ENCODE results near the gene LGI4.
A peak's percentile ranks its signal among the peaks of the same experiment; 100 is the strongest.
"Not testable (repeated sequence)": the region's sequence is repeated elsewhere in the genome, so short reads cannot be mapped to it uniquely, and the experiment has no call there.

LGI4 gene

DNA sequence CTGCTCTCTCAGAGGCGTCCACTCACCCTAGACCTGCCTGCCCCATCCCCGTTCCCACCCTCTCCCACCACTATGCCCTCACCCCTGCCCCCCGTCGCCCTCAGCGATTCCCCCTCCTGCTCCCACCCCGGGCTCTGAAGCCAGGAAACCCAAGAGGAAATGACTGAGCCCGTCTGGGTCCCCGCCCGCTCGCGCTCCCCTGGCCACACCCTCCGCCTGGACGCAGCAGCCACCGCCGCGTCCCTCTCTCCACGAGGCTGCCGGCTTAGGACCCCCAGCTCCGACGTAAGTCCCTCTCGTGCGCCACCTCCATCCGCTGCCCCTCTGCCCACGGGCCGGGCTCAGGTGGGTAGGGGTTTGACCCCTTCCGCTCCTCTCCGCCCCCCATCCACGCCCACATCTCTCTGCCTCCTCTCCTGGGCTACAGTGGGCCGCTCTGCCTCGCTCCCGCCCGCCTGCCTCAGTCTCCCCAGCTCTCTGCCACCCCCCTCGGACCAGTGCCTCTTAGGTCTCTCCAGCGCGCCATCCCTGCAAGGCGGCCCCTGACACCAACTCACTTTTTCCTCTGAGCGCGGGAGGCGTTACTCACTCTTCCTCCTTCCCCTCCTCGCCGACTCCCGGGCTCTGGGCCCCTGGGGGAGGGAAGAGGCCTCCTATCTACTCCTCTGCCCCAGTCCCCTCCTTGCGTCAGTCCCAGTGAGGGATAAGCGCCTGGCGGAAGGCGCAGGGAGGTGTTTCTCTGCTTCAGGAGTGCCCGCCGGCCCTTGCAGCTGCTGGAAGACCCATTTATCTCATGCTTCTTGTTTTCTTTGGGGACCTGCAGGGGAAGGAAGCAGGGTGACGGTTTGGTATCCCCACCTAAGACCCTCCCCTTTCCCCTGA is 19.9 kb upstream of the LGI4 start, which contains the start of gene FXYD5:
FXYD5 (plus strand) TSS at position 211 of the 882 bp plus-strand sequence. CDS start 816 bp downstream, outside the sequence.
- Mint-ChIP-seq H3K27me3 (ENCODE audit: low read depth, poor library complexity) (peaks cover 39% of the 10 kb centered on the region), H3K36me3 (ENCODE audit: low read depth) (peaks cover 6% of the 10 kb centered on the region), H3K9me3 (no peaks in the 10 kb centered on the region), H3K27ac (no peak within 1 kb of the TSS), H3K4me3 (peak within 1 kb of the TSS; percentile 85), H3K4me1 (peaks cover 59% of the 10 kb centered on the region)
- TF ChIP-seq, protein P1, sequence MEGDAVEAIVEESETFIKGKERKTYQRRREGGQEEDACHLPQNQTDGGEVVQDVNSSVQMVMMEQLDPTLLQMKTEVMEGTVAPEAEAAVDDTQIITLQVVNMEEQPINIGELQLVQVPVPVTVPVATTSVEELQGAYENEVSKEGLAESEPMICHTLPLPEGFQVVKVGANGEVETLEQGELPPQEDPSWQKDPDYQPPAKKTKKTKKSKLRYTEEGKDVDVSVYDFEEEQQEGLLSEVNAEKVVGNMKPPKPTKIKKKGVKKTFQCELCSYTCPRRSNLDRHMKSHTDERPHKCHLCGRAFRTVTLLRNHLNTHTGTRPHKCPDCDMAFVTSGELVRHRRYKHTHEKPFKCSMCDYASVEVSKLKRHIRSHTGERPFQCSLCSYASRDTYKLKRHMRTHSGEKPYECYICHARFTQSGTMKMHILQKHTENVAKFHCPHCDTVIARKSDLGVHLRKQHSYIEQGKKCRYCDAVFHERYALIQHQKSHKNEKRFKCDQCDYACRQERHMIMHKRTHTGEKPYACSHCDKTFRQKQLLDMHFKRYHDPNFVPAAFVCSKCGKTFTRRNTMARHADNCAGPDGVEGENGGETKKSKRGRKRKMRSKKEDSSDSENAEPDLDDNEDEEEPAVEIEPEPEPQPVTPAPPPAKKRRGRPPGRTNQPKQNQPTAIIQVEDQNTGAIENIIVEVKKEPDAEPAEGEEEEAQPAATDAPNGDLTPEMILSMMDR (IDR thresholded peaks at IDR 0.05): no peak
- peak; percentile 68 for DNase-seq

DNA sequence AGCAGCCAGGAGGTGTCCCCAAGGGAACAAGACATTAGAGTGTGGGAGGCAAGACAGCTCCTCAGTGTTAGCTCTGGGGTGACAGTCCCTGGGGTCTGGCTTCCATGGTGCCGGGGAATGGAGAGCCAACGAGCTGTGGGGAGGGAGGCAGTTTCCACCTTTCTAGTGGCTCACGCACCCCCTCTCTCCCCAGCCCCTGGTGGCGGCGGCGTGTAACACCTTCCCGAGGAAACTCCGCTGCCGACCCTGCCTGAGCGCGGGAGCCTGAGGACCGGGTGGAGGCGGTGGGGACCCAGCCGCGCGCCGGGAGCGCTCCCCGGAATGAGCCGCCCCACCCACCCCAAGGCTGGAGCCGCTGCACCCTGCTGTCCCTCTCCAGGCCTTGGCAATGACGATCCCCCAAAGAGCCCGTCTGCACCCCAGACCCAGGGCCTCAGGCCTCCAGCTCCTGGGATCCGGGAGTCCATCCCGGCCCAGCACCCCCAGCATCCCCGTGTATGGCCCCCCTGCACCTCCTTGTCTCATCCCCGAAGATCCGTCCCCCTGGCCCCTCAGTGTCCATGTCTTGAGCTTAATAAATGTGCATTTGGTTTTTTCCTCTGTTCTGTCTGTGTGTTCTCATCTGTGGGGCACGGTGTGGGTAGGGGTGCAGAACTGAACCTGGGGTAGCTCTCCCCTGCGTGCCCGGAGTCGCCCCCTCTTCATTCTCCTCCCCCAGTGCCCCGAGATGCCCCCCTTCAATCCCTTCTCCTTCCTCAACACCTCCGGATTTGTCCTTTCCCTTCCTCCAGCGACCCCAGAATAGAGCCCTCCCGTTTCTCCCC is 19.1 kb upstream of the LGI4 start:
- no peaks in the 10 kb centered on the region for H3K36me3 Mint-ChIP-seq (ENCODE audit: low read depth)
- H3K4me1 Mint-ChIP-seq: peaks cover 65% of the 10 kb centered on the region
- H3K4me3 Mint-ChIP-seq: peak overlapping the region; percentile 85
- peaks cover 44% of the 10 kb centered on the region for H3K27me3 Mint-ChIP-seq (ENCODE audit: low read depth, poor library complexity)
- no peaks in the 10 kb centered on the region for H3K9me3 Mint-ChIP-seq
- H3K27ac Mint-ChIP-seq: no peak overlapping the region
- TF ChIP-seq, protein P1 (IDR thresholded peaks at IDR 0.05): peak; percentile 61
- DNase-seq: peak; percentile 76

GRCh38 chr19:35153129-35153522 is 18.3 kb upstream of the LGI4 start:
- Mint-ChIP-seq H3K4me1 (peaks cover 65% of the 10 kb centered on the region), H3K27me3 (ENCODE audit: low read depth, poor library complexity) (peaks cover 50% of the 10 kb centered on the region), H3K4me3 (peak overlapping the region; percentile 58)
- H3K36me3 Mint-ChIP-seq (ENCODE audit: low read depth); H3K9me3 Mint-ChIP-seq; H3K27ac Mint-ChIP-seq; DNase-seq: not testable (repeated sequence)

DNA sequence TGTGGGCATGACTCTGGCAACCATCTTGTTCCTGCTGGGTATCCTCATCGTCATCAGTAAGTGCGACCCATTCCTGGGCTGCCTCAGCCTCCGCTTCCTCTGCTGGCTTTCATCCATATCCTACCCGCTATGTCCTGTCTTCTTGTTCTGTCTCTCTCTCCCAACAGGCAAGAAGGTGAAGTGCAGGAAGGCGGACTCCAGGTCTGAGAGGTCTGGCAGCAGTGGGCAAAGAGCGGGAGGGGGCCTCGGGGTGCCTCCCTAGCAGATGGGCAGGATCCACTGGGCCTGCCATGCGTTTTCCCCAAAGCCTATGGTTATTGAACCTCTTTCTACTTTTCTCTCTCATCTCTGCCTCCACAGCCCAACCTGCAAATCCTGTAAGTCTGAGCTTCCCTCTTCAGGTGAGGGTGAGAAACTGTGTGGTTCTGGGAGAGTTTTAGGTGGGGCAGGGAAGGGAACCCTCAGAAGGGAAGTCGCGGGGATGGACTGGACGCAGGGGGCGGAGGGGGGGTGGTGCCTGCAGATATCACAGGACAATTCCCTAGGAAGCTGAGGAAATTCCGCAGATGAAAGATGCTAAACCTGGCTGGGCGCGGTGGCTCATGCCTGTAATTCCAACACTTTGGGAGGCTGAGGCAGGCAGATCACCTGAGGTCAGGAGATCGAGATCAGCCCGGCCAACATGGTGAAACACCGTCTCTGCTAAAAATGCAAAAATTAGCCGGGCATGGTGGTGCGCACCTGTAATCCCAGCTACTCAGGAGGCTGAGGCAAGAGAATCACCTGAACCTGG is 16.6 kb upstream of the LGI4 start:
- TF ChIP-seq, protein P1 (IDR thresholded peaks at IDR 0.05): no peak
- Mint-ChIP-seq H3K4me3 (no peak overlapping the region), H3K36me3 (ENCODE audit: low read depth) (no peaks in the 10 kb centered on the region), H3K27ac (no peak overlapping the region), H3K4me1 (peaks cover 63% of the 10 kb centered on the region), H3K9me3 (no peaks in the 10 kb centered on the region), H3K27me3 (ENCODE audit: low read depth, poor library complexity) (peaks cover 57% of the 10 kb centered on the region)
- no peak for DNase-seq

DNA sequence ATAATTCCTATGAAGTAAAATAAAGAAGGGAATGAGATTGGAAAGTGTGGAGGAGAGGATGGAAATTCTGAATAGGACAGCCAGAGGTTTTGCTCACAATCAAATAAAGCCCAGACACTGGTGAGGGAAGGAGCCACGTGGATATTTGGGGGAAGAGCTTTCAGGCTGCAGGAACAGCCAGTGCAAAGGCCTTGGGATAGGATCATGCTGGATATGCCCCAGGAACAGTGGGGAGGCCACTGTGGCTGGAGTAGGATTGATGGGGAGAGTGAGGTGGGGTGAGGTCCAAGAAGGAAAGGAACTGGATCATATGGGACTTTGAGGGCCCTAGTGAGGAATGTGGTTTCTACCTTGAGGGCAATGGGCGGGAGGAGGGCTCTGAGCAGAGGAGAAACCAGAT is 15.6 kb upstream of the LGI4 start:
- H3K4me1 Mint-ChIP-seq: peaks cover 54% of the 10 kb centered on the region
- H3K4me3 Mint-ChIP-seq: no peak overlapping the region
- no peaks in the 10 kb centered on the region for H3K36me3 Mint-ChIP-seq (ENCODE audit: low read depth)
- no peak for DNase-seq
- no peaks in the 10 kb centered on the region for H3K9me3 Mint-ChIP-seq
- H3K27me3 Mint-ChIP-seq (ENCODE audit: low read depth, poor library complexity): peaks cover 61% of the 10 kb centered on the region
- TF ChIP-seq, protein P1 (IDR thresholded peaks at IDR 0.05): no peak
- no peak overlapping the region for H3K27ac Mint-ChIP-seq

Measured in nephron progenitor cell (in vitro differentiated cells).